ENCODE measurements around the gene POTEE.
"Not testable (repeated sequence)": the region's sequence is repeated elsewhere in the genome, so short reads cannot be mapped to it uniquely, and the experiment has no call there.

POTEE gene

GRCh38 chr2:131209030-131209772, at the start of gene POTEE:
POTEE (plus strand) TSS chr2:131209536; CDS start chr2:131218403, 8,867 bp downstream.
- DNase-seq = not testable (repeated sequence)

- DNase-seq = not testable (repeated sequence)
Measured at GRCh38 chr2:131165562-131165961, 43.8 kb upstream of the POTEE start.

GRCh38 chr2:131168538-131168937, 40.8 kb upstream of the POTEE start:
- no peak for DNase-seq

- not testable (repeated sequence) for DNase-seq
Measured at GRCh38 chr2:131178050-131178449, 31.3 kb upstream of the POTEE start.

GRCh38 chr2:131178721-131179418, 30.5 kb upstream of the POTEE start:
- not testable (repeated sequence) for DNase-seq

- not testable (repeated sequence) for DNase-seq
Measured at GRCh38 chr2:131181451-131181850, 27.9 kb upstream of the POTEE start.

GRCh38 chr2:131193421-131193820, 15.9 kb upstream of the POTEE start:
- DNase-seq = not testable (repeated sequence)

GRCh38 chr2:131196186-131196585, 13.2 kb upstream of the POTEE start:
- not testable (repeated sequence) for DNase-seq

GRCh38 chr2:131201098-131201497, 8.2 kb upstream of the POTEE start:
- DNase-seq = no peak

- DNase-seq = not testable (repeated sequence)
Measured at GRCh38 chr2:131207839-131208238, 1.5 kb upstream of the POTEE start.

GRCh38 chr2:131209773-131210104, 403 bp downstream of the POTEE start:
- DNase-seq = not testable (repeated sequence)

- not testable (repeated sequence) for DNase-seq
Measured at GRCh38 chr2:131210434-131211211, 1.3 kb downstream of the POTEE start.

GRCh38 chr2:131217238-131217986, 8.1 kb downstream of the POTEE start:
- DNase-seq = not testable (repeated sequence)

GRCh38 chr2:131235543-131236449, 26.5 kb downstream of the POTEE start:
- DNase-seq = not testable (repeated sequence)

All from NCI-H1930 (cell line).